ENCODE data around the gene NPC1. TPM values are rescaled to one million over a fixed set of nuclear protein-coding genes. Genes with fewer than 3 reads are reported as not detected.
A peak's percentile ranks its signal among the peaks of the same experiment; 100 is the strongest.

Gene NPC1
- total RNA-seq, 1 donor from 2014 or later: 100 TPM

GRCh38 chr18:23485386-23485785, 100.9 kb downstream of the NPC1 start:
- Histone ChIP-seq H3K36me3 (ENCODE audit: control insufficient read depth, insufficient read depth, low read length) (peaks cover 2% of the 10 kb centered on the region), H3K4me3 (ENCODE audit: low read depth, low read length) (no peak overlapping the region), H3K27me3 (ENCODE audit: control insufficient read depth, insufficient read depth, low read length) (no peaks in the 10 kb centered on the region)
- DNase-seq (ENCODE audit: low read depth) (no peak), FAIRE-seq (no peak)
- TF ChIP-seq CTCF (IDR thresholded peaks at IDR 0.05; ENCODE audit: insufficient read depth, low read length, severe bottlenecking): no peak

DNA sequence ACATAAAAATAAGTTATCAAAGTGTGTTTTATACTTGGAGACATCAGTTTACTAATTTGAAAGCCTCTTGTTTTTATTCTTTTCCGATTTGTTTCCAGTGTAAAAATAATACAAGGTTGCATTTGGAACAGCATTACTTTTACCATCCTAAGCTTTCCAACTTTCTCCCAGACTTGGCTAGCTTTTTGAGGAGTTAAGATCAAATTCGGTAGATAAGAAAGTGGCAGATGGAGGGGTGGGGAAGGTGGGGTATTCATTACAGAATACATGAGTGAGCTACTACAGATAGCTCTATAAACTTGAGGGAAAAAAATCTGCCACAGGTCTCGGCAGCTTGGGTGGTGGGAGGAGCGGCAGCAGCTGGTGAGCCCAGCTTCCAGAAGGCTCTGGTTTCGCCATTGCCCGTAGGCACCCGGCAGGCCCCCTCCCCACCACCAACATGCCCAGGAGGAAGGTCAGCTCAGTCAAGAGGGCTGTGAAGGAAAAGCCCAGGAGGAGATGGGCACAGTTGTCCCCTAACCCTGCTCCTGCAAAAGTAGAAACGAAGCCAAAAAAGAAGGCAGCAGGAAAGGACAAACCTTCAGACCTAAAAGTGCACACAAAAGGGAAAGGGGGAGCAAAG, 101.6 kb downstream of the NPC1 start:
- no peaks in the 10 kb centered on the region for H3K27me3 ChIP-seq (ENCODE audit: control insufficient read depth, insufficient read depth, low read length)
- FAIRE-seq (peak; percentile 28), DNase-seq (ENCODE audit: low read depth) (no peak)
- TF ChIP-seq CTCF (IDR thresholded peaks at IDR 0.05; ENCODE audit: insufficient read depth, low read length, severe bottlenecking): no peak
- H3K4me3 ChIP-seq (ENCODE audit: low read depth, low read length): no peak overlapping the region
- peaks cover 6% of the 10 kb centered on the region for H3K36me3 ChIP-seq (ENCODE audit: control insufficient read depth, insufficient read depth, low read length)

Other genes starting within 250 kb of the NPC1 start
- 144 TPM in 2 replicates for gene RIOK3, start 133.2 kb downstream of the NPC1 start, total RNA-seq
- gene RMC1, start 83.0 kb downstream of the NPC1 start, total RNA-seq: 27.4 and 28.4 TPM in 2 replicates
- 14.0 and 15.0 TPM in 2 replicates for gene ANKRD29, start 76.4 kb upstream of the NPC1 start, total RNA-seq
- 381 and 531 TPM in 2 replicates for gene LAMA3, start 102.9 kb upstream of the NPC1 start, total RNA-seq

Data from bronchial epithelial cell (primary cell).